GM18909 (cell line): ENCODE measurements around the gene KLHL10.

Experiments used
- ATAC-seq: cut with Tn5 transposase; IDR thresholded peaks from one replicate; pipeline ENCODE4 v1.9.1; 2021; ENCODE audit warnings: mild to moderate bottlenecking; ENCODE audit not compliant: unreplicated experiment, poor library complexity

Gene KLHL10

GRCh38 chr17:41837761-41838538 lies at the start of gene KLHL10:
Gene KLHL10 (plus strand): TSS chr17:41837825. CDS start chr17:41837933, 108 bp downstream.
- ATAC-seq: no peak

- no peak for ATAC-seq
These were observed 44.5 kb upstream of the KLHL10 start for GRCh38 chr17:41792845-41793783.

DNA sequence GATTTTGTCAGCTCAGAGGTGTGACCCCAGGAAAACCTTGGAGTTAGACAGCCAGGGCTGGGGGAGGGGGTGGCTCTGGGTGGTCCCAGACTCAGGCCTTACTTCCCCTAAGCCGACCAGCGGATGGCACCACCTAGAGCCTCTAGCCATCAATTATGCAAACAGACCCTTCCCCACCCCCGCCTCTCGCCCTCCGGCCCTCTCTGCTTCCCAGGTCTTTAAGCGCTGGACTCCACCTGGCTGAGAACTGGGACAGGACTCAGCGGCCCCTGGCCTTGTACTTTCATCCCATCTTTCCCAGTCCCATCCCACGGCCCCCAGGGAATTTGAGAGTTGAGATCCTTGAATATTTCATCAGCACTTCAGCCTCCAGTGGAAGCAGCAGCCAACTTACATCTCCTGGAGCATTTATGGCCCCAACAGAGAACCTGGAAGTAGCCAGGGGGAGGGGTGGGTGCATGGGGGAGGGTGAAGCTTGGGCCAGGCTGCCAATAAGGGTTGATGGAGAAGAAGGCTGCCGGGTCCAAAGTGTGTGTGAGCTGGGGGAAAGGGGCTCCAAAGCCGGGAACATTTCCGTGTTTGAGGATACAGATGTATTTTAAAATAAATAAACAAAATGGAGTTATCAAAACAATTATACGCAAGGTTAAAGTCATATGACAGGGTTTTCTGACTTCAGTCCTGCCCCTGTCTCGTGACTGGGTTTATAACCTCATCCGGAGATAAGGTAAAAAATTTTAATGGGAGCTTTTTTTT lies 43.7 kb upstream of the KLHL10 start:
- ATAC-seq: no peak

DNA sequence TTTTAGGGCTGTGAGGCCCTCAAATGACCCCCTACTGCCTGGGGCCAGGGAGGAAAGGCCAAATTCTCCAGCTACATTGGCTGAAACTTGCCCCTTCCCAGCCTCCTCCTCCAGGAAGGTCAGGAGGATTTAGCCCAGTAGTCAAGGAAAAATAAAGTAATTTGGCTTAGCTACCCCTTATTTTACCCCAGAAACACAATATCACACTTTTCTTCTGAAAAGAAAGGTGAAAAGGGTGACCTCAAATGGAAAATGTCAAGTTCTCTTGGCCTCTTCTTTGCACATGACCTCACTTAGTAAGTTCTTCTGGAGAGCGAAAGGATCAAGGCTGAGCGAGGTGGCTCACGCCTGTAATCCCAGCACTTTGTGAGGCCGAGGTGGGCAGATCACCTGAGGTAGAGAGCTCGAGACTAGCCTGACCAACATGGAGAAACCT lies 43.1 kb upstream of the KLHL10 start:
- ATAC-seq: no peak

DNA sequence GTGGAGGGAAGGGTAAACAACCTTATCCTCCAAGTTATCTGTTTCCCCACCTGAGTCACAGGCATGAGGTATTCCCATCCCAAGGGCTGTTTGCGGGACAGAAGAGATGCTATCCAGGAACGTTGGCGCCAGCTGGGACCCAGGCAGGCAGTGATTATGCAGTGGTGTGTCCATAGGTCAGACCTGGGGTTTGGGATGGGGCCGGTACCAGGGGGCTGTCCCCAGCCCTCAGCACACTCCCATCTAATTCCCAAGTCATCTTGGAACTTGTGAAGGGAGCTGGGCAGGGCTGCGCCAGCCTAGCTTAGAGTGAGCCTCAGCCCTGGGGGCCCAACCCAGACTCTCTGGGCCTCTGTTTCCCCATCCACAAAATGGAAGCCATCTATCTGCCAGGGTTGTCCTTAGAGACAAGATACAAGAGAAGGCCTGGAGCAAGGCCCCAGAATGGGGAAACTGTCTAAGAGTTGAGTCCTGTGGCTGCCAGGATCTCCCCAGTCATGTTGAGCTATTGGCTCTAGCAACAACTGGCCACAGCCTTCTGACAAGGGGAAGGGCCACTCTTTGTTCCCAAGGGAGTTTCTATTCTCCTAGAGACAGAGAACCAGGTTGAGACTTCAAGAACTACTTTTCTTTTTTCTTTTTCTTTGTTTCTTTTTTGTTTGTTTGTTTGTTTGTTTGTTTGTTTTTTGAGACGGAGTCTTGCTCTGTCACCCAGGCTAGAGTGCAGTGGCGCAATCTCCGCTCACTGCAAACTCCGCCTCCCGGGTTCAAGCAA lies 41.3 kb upstream of the KLHL10 start:
- ATAC-seq: no peak

GRCh38 chr17:41797377-41797776 lies 40.2 kb upstream of the KLHL10 start:
- no peak for ATAC-seq

GRCh38 chr17:41799366-41799765 lies 38.3 kb upstream of the KLHL10 start:
- ATAC-seq: no peak

DNA sequence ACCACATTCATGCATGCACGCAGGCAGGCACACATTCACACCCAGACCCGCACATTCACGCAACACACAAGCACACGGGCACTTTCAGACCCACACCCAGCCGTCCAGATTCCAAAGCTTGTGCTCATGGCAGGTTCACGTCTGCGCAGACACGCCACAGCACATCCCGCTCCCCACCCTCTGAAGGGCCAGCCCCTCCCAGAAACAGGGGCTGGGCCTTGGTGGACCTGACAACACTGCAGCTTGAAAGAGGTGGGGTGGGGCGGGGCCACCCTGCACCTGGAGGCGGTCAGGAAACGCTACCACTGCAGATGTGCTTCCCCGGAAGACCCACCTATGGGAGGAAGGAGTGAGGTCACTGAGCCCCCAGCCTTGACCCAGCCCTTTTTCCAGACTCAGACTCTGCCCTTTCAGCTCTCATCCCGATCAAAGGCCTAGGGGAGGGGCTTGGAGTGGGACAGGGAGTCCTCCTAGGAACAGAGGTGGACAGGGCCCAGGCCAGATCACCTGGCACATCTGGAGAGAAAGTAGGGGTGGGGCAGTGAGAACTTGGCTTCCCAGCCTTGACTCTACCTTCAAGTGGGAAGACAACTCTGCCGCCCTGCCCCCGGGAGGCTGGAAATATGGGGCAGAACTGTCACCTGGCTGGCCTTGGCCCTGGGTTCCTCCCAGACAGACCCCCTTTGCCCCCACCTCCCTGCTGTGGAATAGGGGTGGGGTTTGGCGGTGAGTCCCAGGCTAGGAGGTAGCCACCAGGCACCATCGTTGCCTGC lies 36.8 kb upstream of the KLHL10 start:
- ATAC-seq: no peak

- no peak for ATAC-seq
These were observed 36.0 kb upstream of the KLHL10 start for GRCh38 chr17:41801374-41802271.

DNA sequence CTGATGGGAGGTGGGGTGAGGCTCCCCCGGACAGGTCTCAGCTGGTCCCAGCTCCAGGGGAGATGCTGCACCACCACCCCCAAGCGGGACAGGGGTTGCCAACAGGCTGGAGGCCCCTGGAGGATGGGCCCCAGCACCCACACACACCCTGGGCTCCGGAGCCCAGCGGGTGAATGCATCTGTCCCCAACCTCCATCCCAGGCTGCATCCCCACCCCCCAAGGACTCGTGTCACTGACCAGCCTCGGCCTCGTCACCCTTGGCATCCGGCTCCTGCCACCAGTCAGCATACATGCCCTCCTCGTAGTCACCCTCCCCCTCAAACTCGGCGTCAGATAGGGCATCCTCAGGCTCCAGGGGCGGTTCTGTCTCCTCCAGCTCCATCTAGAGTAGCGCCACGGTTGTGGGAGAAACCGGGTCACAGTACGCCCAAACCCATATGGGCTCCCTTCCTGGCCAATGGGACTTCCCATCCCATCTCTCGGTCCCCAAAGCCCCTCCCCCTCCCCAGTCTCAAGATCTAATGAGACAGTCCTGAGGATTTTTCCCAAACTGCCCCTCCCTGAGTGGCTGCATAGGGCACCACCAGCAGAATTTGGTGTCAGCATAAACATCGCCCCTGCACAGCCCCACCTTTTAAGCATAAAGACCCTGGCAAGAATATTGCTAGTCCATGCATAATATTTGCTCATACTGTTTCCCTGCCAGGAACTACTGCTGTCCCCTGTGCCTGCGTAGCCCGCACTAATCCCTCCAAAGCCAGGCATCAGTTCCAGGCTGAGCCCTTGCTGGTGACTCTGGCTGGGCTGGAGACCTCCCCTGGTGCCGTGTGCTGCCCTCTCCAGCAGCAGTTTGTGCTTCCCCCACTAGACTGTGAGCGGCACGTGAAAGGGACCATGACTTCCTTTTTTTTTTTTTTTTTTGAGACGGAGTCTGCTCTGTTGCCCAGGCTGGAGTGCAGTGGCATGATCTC lies 34.3 kb upstream of the KLHL10 start:
- no peak for ATAC-seq

GRCh38 chr17:41806685-41807445 lies 30.8 kb upstream of the KLHL10 start:
- ATAC-seq: no peak

- ATAC-seq: no peak
These were observed 26.7 kb upstream of the KLHL10 start for GRCh38 chr17:41810659-41811548.

DNA sequence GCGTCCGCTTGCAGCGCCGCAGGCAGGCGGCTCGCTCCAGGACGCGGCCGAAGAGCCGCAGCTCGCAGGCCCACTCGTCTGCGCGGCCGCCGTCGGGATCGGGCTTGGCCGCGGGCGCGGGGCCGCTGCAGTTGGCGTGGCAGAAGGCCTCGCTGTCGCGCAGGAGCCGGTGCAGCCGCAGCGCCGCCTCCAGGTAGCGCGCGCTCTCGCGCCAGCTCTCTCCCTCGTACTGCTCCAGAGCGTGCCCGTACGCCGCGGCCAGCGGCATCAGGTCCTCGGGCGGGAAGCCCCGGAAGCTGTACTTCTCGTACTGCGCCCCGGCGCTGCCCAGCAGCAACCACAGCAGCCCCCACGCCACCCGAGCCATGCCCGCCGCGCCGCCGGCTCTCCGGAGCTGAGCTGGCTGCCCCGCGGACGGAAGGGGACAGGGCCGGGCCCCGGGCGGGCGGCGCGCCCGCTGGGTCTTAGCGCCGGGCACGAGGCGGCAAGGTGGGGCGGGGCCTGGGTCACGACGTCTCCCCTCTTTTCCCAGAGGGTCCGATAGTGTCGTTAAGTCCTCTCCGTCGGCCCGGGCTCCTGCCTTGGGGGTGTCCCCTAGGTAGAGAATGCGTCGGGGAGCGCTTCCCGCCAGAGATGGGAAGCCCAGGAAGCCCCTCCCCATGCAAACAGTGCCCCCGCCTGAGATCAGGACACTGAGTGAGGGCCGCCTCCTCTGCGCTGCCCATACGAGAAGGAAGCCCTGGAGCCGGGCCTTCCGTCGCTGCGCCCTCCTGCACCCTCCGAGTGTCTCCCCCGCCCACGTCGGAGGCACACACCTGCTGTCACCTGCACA lies 25.9 kb upstream of the KLHL10 start, which contains the start of gene P3H4:
Gene P3H4 (minus strand): TSS at position 401 of the 832 bp plus-strand sequence. CDS start 34 bp downstream, at position 367.
- ATAC-seq: peak; percentile 61
